A549 (cell line): Measurements from ENCODE around the gene CHML.

Source experiments
- CBX2 ChIP-seq: fragments of 200-600 bp; sonication (generic); IDR thresholded peaks from 2 replicates; pipeline ENCODE4 v1.6.1; 2016; ENCODE audit warnings: low read depth, mild to moderate bottlenecking, borderline replicate concordance
- FOSL2 ChIP-seq, 2 experiments: fragments of 450-650 bp in 1 of 2; fragments of >200 bp in 1 of 2; sonication (Bioruptor Twin) in 1 of 2; formaldehyde crosslinking; IDR thresholded peaks; 2 replicates each; pipeline versions ENCODE4 v1.5.0 to v1.6.1; 2016 to 2020; ENCODE audit warnings: mild to moderate bottlenecking in 1 of 2, moderate library complexity in 1 of 2
- HOXA7 ChIP-seq: fragments of 250-450 bp; sonication (Bioruptor Pico); IDR thresholded peaks from 2 replicates; pipeline ENCODE4 v1.5.0; 2020; ENCODE audit warnings: mild to moderate bottlenecking, moderate library complexity
- POLR2A ChIP-seq: IDR thresholded peaks from 2 replicates; pipeline ENCODE4 v1.6.1; 2012; ENCODE audit warnings: mild to moderate bottlenecking, low read length
- RCOR1 ChIP-seq: fragments of 150-350 bp; IDR thresholded peaks from 2 replicates; pipeline ENCODE4 v1.6.1; 2014; ENCODE audit warnings: antibody characterized with exemption, low read length, low read depth
- RFX5 ChIP-seq: fragments of 450-650 bp; IDR thresholded peaks from 2 replicates; pipeline ENCODE4 v1.7.1; 2014; ENCODE audit warnings: antibody characterized with exemption, mild to moderate bottlenecking, moderate library complexity
- SREBF2 ChIP-seq: fragments of 450-650 bp; IDR thresholded peaks from 2 replicates; pipeline ENCODE4 v1.6.1; 2014; ENCODE audit warnings: mild to moderate bottlenecking, moderate library complexity
- ZFP36 ChIP-seq: fragments of 450-650 bp; IDR thresholded peaks from 2 replicates; pipeline ENCODE4 v1.6.1; 2014; ENCODE audit warnings: borderline replicate concordance; ENCODE audit not compliant: partially characterized antibody
- ZNF302 ChIP-seq: fragments of 250-450 bp; sonication (Bioruptor Pico); IDR thresholded peaks from 2 replicates; pipeline ENCODE4 v1.9.0; 2021; ENCODE audit warnings: inconsistent platforms, mild to moderate bottlenecking, moderate library complexity
- TF ChIP-seq, protein P1 (sequence below): fragments of >200 bp; sonication (Bioruptor Twin); formaldehyde crosslinking; IDR thresholded peaks from 3 replicates; pipeline ENCODE4 v1.5.1; 2016
- TF ChIP-seq, protein P2 (sequence below): fragments of 450-650 bp; IDR thresholded peaks from 2 replicates; pipeline ENCODE4 v1.6.1; 2014; ENCODE audit warnings: antibody characterized with exemption

GRCh38 chr1:241675983-241676382, 35.8 kb upstream of the CHML start:
- TF ChIP-seq, protein P1, sequence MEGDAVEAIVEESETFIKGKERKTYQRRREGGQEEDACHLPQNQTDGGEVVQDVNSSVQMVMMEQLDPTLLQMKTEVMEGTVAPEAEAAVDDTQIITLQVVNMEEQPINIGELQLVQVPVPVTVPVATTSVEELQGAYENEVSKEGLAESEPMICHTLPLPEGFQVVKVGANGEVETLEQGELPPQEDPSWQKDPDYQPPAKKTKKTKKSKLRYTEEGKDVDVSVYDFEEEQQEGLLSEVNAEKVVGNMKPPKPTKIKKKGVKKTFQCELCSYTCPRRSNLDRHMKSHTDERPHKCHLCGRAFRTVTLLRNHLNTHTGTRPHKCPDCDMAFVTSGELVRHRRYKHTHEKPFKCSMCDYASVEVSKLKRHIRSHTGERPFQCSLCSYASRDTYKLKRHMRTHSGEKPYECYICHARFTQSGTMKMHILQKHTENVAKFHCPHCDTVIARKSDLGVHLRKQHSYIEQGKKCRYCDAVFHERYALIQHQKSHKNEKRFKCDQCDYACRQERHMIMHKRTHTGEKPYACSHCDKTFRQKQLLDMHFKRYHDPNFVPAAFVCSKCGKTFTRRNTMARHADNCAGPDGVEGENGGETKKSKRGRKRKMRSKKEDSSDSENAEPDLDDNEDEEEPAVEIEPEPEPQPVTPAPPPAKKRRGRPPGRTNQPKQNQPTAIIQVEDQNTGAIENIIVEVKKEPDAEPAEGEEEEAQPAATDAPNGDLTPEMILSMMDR = no peak
- TF ChIP-seq RFX5 (no peak), CBX2 (no peak), SREBF2 (no peak), ZFP36 (no peak), HOXA7 (CRISPR knock-in tag) (no peak), POLR2A (no peak), ZNF302 (CRISPR knock-in tag) (no peak), FOSL2 (IDR thresholded peaks at IDR 0.05) (no peak), FOSL2 (CRISPR knock-in tag; IDR thresholded peaks at IDR 0.05) (no peak), RCOR1 (no peak)
- TF ChIP-seq, protein P2, sequence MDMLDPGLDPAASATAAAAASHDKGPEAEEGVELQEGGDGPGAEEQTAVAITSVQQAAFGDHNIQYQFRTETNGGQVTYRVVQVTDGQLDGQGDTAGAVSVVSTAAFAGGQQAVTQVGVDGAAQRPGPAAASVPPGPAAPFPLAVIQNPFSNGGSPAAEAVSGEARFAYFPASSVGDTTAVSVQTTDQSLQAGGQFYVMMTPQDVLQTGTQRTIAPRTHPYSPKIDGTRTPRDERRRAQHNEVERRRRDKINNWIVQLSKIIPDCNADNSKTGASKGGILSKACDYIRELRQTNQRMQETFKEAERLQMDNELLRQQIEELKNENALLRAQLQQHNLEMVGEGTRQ = no peak
